GM23338 (cell line): Measurements from ENCODE around the gene RGP1.

ENCODE experiments used
- CREB1 ChIP-seq: fragments of 250-450 bp; sonication (Bioruptor Pico); IDR thresholded peaks from 2 replicates; pipeline ENCODE4 v1.5.0; 2020; ENCODE audit warnings: low read depth, mild to moderate bottlenecking, moderate library complexity
- CTCF ChIP-seq, 2 experiments: fragments of 200-600 bp in 1 of 2; sonication (generic) in 1 of 2; conservative IDR thresholded peaks; 2 replicates each; pipeline versions ENCODE4 v1.5.1 to v1.6.1; 2016 to 2017; ENCODE audit warnings: antibody characterized with exemption in 2 of 2, low read depth in 2 of 2, mild to moderate bottlenecking in 2 of 2, moderate library complexity in 1 of 2
- ETS1 ChIP-seq: IDR thresholded peaks from 2 replicates; pipeline ENCODE4 v1.6.1; 2016; ENCODE audit warnings: antibody characterized with exemption
- EZH2 ChIP-seq: fragments of 200-600 bp; sonication (generic); IDR thresholded peaks from one replicate; pipeline ENCODE4 v1.8.0; 2017; ENCODE audit warnings: antibody characterized with exemption, mild to moderate bottlenecking, low read depth; ENCODE audit not compliant: unreplicated experiment
- EZH2phosphoT487 ChIP-seq: fragments of 200-600 bp; sonication (generic); IDR thresholded peaks from one replicate; pipeline ENCODE4 v1.8.1; 2018; ENCODE audit warnings: antibody characterized with exemption; ENCODE audit not compliant: unreplicated experiment
- JUNB ChIP-seq: IDR thresholded peaks from one replicate; pipeline ENCODE4 v1.6.1; 2016; ENCODE audit warnings: antibody characterized with exemption; ENCODE audit not compliant: unreplicated experiment
- NANOG ChIP-seq: IDR thresholded peaks from 2 replicates; pipeline ENCODE4 v1.6.1; 2016; ENCODE audit warnings: antibody characterized with exemption, borderline replicate concordance
- POLR2AphosphoS5 ChIP-seq: IDR thresholded peaks from 2 replicates; pipeline ENCODE4 v1.6.1; 2016; ENCODE audit warnings: antibody characterized with exemption, low read depth
- REST ChIP-seq: IDR thresholded peaks from one replicate; pipeline ENCODE4 v1.6.1; 2018; ENCODE audit warnings: antibody characterized with exemption; ENCODE audit not compliant: unreplicated experiment
- STAT1 ChIP-seq: IDR thresholded peaks from one replicate; pipeline ENCODE4 v1.6.1; 2016; ENCODE audit warnings: antibody characterized with exemption; ENCODE audit not compliant: unreplicated experiment
- ZNF114 ChIP-seq: fragments of 250-450 bp; sonication (Bioruptor Pico); IDR thresholded peaks from 2 replicates; pipeline ENCODE4 v1.5.0; 2020; ENCODE audit warnings: mild to moderate bottlenecking, moderate library complexity
- ZNF331 ChIP-seq: fragments of 250-450 bp; sonication (Bioruptor Pico); IDR thresholded peaks from 2 replicates; pipeline ENCODE4 v1.5.0; 2020; ENCODE audit warnings: low read depth, mild to moderate bottlenecking, moderate library complexity
- ZNF462 ChIP-seq: fragments of 250-450 bp; sonication (Bioruptor Pico); IDR thresholded peaks from 2 replicates; pipeline ENCODE4 v1.5.0; 2020; ENCODE audit warnings: mild to moderate bottlenecking, moderate library complexity

- no peak for TF ChIP-seq CTCF (conservative IDR thresholded peaks at IDR 0.05; ENCODE audit: low read depth in 2 of 2)
- TF ChIP-seq EZH2: no peak
- no peak for TF ChIP-seq REST
- TF ChIP-seq POLR2AphosphoS5: no peak
- no peak for TF ChIP-seq NANOG
- TF ChIP-seq CREB1: no peak
- TF ChIP-seq STAT1: no peak
- TF ChIP-seq EZH2phosphoT487: no peak
- TF ChIP-seq ETS1: no peak
- no peak for TF ChIP-seq ZNF331 (CRISPR knock-in tag)
- no peak for TF ChIP-seq ZNF114 (CRISPR knock-in tag)
- no peak for TF ChIP-seq JUNB
- no peak for TF ChIP-seq ZNF462 (CRISPR knock-in tag)
These were observed 4.4 kb downstream of the RGP1 start for GRCh38 chr9:35753466-35753865.
